ENCODE data around the gene RPA1.

The RPA1 gene

GRCh38 chr17:1913702-1914101, 83.9 kb downstream of the RPA1 start:
- no peak overlapping the region for H3K27ac ChIP-seq (ENCODE audit: extremely low read depth, low read depth, low read length)
- ChIA-PET CTCF (interaction anchor here (0.7 kb wide), 1 partner anchor 112 kb away, joined by 3 read pairs; no protein-coding TSS in a partner anchor), POLR2A (no interaction called here)
- TF ChIP-seq KLF16 (tag by site-specific recombination; IDR thresholded peaks at IDR 0.05) (no peak), PRDM4 (tag by site-specific recombination; IDR thresholded peaks at IDR 0.05) (peak; percentile 55; the same call in 1 of the 2 replicates), ZNF398 (tag by site-specific recombination; IDR thresholded peaks at IDR 0.05) (no peak), ZFP41 (tag by site-specific recombination; IDR thresholded peaks at IDR 0.05; ENCODE audit: borderline replicate concordance) (no peak), ZNF624 (tag by site-specific recombination; IDR thresholded peaks at IDR 0.05) (no peak), MYNN (tag by site-specific recombination; IDR thresholded peaks at IDR 0.05; ENCODE audit: borderline replicate concordance) (no peak)
- no peaks in the 10 kb centered on the region for H3K9me3 ChIP-seq (ENCODE audit: control insufficient read depth, insufficient read depth, low read depth, low read length)
- no peaks in the 10 kb centered on the region for H3K4me1 ChIP-seq (ENCODE audit: control insufficient read depth, insufficient read depth, low read length)
- H3K4me3 ChIP-seq (ENCODE audit: low read depth, low read length), result no peak overlapping the region
- no peaks in the 10 kb centered on the region for H3K36me3 ChIP-seq (ENCODE audit: control insufficient read depth in 2 of 2, insufficient read depth in 1 of 2, low read length in 2 of 2)

GRCh38 chr17:1914661-1915083, 84.9 kb downstream of the RPA1 start:
- H3K36me3 ChIP-seq (ENCODE audit: control insufficient read depth in 2 of 2, insufficient read depth in 1 of 2, low read length in 2 of 2), result no peaks in the 10 kb centered on the region
- no peaks in the 10 kb centered on the region for H3K4me1 ChIP-seq (ENCODE audit: control insufficient read depth, insufficient read depth, low read length)
- H3K27ac ChIP-seq (ENCODE audit: extremely low read depth, low read depth, low read length), result no peak overlapping the region
- CTCF ChIA-PET, result no interaction called here
- peak; percentile 72 for TF ChIP-seq ZIC2 (tag by site-specific recombination; IDR thresholded peaks at IDR 0.05)
- peak; percentile 49 for TF ChIP-seq GLIS1 (tag by site-specific recombination; IDR thresholded peaks at IDR 0.05)
- TF ChIP-seq GFI1B (tag by site-specific recombination; IDR thresholded peaks at IDR 0.05), result no peak
- TF ChIP-seq ZNF747 (tag by site-specific recombination; IDR thresholded peaks at IDR 0.05), result no peak
- no peak for TF ChIP-seq REST (tag by site-specific recombination; IDR thresholded peaks at IDR 0.05)
- no peak for TF ChIP-seq ZBTB7A (tag by site-specific recombination; IDR thresholded peaks at IDR 0.05; ENCODE audit: low read depth)
- no peak for TF ChIP-seq ZNF391 (tag by site-specific recombination; IDR thresholded peaks at IDR 0.05; ENCODE audit: borderline replicate concordance, low read depth)
- no peak for TF ChIP-seq ZBTB48 (tag by site-specific recombination; IDR thresholded peaks at IDR 0.05)
- no peak for TF ChIP-seq ZSCAN18 (tag by site-specific recombination; IDR thresholded peaks at IDR 0.05)
- no peak for TF ChIP-seq ZNF629 (tag by site-specific recombination; IDR thresholded peaks at IDR 0.05)
- no peaks in the 10 kb centered on the region for H3K9me3 ChIP-seq (ENCODE audit: control insufficient read depth, insufficient read depth, low read depth, low read length)
- POLR2A ChIA-PET, result interaction anchor here (1.0 kb wide), 1 partner anchor 108 kb away, joined by 8 read pairs; no protein-coding TSS in a partner anchor
- no peak overlapping the region for H3K4me3 ChIP-seq (ENCODE audit: low read depth, low read length)

Measured in HEK293 (cell line).